Gastroesophageal sphincter (tissue), 3 donors: ENCODE results near the gene CAMTA2.

Experiments used
- CTCF ChIP-seq, 4 experiments: fragments of 200-600 bp in 2 of 4; fragments of 450-650 bp in 2 of 4; sonication (generic) in 1 of 4; IDR thresholded peaks; one replicate each; pipeline ENCODE4 v1.5.1; 2017 to 2019; ENCODE audit warnings: antibody characterized with exemption in 4 of 4, mild to moderate bottlenecking in 2 of 4, moderate library complexity in 2 of 4
- POLR2A ChIP-seq, 2 donors: fragments of 450-650 bp; IDR thresholded peaks; one replicate each; pipeline ENCODE4 v1.6.1; 2017; ENCODE audit warnings: antibody characterized with exemption in 2 of 2, mild to moderate bottlenecking in 2 of 2, moderate library complexity in 1 of 2
- POLR2AphosphoS5 ChIP-seq: sonication (generic); formaldehyde crosslinking; IDR thresholded peaks from one replicate; pipeline ENCODE4 v1.6.1; 2017; ENCODE audit warnings: antibody characterized with exemption

GRCh38 chr17:4997302-4998026 lies 10.0 kb upstream of the CAMTA2 start, which contains the start of the genes INCA1 and KIF1C:
- peak in 2 of 4 experiments; percentile 56 to 62 for TF ChIP-seq CTCF (IDR thresholded peaks at IDR 0.05)
- peak; percentile 84 to 85 for TF ChIP-seq POLR2A (IDR thresholded peaks at IDR 0.05)
- TF ChIP-seq POLR2AphosphoS5 = peak; percentile 84
